Measurements from ENCODE around the gene PDXDC1.
A peak's percentile ranks its signal among the peaks of the same experiment; 100 is the strongest.
"Not testable (repeated sequence)": the region's sequence is repeated elsewhere in the genome, so short reads cannot be mapped to it uniquely, and the experiment has no call there.

The PDXDC1 gene

DNA sequence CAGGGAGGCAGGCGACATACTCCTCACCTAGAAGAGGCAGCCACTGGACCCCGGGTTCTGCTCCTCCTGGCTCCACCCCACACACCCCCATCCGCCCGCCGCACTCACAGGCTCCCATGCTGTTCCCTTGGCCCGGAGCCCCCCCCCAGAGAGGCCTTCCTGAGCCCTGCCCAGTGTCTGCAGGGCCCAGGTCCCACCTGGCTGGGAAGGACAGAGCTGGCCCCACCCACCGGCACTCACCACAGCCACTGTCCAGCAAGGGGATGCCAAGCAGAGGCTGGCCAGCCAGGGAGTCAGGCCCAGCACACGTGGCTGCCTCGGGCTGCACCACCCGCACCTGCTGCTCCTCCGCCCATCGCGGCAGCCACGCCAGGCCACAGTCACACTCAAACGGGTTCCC lies 162.7 kb downstream of the PDXDC1 start:
- DNase-seq, result not testable (repeated sequence)

- DNase-seq, result not testable (repeated sequence)
Measured at GRCh38 chr16:15140444-15141365, 165.9 kb downstream of the PDXDC1 start.

- DNase-seq, result no peak
Measured at GRCh38 chr16:15141586-15141985, 166.8 kb downstream of the PDXDC1 start.

- not testable (repeated sequence) for DNase-seq
Measured at GRCh38 chr16:15142107-15142890, 167.5 kb downstream of the PDXDC1 start.

DNA sequence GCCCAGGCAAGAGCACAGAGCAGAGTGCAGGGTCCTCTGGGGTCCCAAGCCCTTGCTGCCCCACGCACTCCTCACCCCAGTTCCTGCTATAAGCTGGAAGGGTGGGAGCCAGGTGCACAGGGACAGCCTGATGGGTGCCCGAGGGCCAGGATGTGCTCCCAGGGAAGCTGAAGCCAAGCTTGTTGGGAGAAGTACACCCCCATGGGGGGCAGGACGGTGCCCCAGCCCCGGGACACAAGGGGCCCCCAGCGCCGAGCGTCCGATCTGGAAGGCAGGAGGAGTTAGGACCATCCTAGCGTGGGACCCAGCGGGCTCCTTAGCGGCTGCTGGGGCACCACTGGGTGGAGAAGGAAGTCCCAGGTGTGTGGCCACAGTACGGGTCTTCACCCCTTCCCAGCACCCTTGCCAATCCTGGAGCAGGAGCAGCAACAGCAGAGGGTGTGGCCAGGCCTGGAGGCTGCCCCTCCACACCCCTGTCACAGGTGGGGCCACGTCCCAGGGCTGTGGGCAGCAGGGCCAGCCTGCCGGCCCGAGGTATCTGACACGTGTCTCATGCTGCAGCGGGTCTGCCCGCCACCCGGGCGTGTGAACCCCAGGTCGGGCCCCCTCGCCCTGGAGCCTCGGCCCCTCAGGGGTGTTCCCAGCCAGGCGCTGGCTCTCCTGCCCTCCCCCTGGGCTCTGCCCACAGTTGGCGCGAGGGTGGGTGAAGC lies 168.2 kb downstream of the PDXDC1 start:
- DNase-seq, result not testable (repeated sequence)

- not testable (repeated sequence) for DNase-seq
Measured at GRCh38 chr16:15143601-15144091, 168.8 kb downstream of the PDXDC1 start.

- not testable (repeated sequence) for DNase-seq
Measured at GRCh38 chr16:15144092-15144631, 169.3 kb downstream of the PDXDC1 start.

- DNase-seq, result not testable (repeated sequence)
Measured at GRCh38 chr16:15144781-15145417, 170.1 kb downstream of the PDXDC1 start.

- not testable (repeated sequence) for DNase-seq
Measured at GRCh38 chr16:15145418-15146263, 170.8 kb downstream of the PDXDC1 start.

GRCh38 chr16:15146264-15146662 lies 171.4 kb downstream of the PDXDC1 start:
- DNase-seq, result not testable (repeated sequence)

DNA sequence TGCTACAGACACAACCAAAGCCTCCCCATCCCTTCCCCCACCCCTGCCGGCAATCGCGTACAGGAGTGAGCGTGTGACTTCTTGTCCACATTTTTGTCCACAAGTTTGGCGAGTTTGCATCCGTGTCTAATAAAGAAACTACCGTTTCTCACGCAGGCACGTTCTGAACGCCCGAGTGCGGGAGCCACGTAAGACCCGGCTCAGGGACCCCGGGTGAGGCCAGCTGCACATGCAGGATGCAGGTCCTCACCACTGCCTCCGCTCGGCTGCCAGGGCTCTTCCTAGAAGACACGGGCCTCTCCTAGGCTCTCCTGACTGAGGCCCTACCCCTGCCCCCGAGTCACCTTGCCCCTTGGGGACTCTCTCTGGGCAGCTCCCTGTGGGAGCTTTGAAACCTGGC lies 174.0 kb downstream of the PDXDC1 start:
- not testable (repeated sequence) for DNase-seq

- not testable (repeated sequence) for DNase-seq
Measured at GRCh38 chr16:15149260-15149659, 174.4 kb downstream of the PDXDC1 start.

- DNase-seq, result peak; percentile 23
Measured at GRCh38 chr16:15154005-15154404, 179.2 kb downstream of the PDXDC1 start.

- DNase-seq, result peak; percentile 88
Measured at GRCh38 chr16:15154650-15155562, 180.1 kb downstream of the PDXDC1 start.

GRCh38 chr16:15157644-15158043 lies 182.8 kb downstream of the PDXDC1 start:
- DNase-seq, result not testable (repeated sequence)

DNA sequence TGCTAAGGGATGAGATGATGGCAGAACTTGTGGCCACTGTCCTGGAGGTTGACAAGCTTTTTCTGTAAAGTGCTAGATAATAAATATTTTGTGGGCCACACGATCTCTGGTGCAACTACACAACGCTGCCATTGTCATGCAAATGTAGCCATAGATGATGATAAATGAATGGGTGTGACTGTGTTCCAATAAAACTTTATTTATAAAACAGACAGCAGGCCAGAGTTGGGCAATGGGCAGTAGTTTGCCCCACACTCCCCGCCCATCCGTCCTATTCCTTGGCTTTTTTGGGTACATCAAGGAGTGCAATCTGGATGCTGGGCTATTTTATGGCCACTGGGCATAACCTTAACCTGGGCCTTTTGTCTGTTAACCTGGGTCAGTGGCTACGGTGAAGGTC lies 184.8 kb downstream of the PDXDC1 start:
- not testable (repeated sequence) for DNase-seq

DNA sequence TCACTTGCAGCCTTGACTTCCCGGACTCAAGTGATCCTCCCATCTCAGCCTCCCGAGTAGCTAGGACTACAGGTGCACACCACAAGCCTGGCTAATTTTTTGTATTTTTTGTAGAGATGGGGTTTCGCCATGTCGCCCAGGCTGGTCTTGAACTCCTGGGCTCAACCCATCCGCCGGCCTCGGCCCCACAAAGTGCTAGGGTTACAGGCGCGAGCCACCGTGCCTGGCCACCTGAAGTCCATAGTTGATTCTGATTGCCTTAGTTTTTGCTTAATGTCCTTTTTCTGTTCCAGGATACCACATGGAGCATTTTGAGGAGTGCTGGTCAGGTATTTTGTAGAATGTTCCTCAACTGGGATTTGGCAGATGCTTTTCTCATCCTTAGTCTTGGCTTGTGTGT lies 185.7 kb downstream of the PDXDC1 start:
- DNase-seq, result not testable (repeated sequence)

DNA sequence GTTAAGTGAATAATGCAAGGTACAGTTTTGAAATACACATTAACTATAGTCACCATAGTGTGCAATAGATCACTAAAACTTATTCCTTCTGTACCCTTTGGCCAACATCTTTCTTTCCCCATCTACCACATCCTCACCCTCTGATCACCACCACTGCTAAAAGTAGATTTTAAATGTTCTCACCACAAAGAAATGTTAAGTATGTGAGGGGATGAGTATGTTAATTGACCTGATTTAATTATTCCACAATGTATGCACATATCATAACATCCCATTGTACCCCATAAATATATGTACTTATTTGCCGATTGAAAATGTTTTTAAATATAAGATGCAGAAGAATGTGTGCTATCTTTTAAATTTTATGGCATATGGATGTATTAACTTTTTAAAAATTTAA lies 188.2 kb downstream of the PDXDC1 start:
- not testable (repeated sequence) for DNase-seq

DNA sequence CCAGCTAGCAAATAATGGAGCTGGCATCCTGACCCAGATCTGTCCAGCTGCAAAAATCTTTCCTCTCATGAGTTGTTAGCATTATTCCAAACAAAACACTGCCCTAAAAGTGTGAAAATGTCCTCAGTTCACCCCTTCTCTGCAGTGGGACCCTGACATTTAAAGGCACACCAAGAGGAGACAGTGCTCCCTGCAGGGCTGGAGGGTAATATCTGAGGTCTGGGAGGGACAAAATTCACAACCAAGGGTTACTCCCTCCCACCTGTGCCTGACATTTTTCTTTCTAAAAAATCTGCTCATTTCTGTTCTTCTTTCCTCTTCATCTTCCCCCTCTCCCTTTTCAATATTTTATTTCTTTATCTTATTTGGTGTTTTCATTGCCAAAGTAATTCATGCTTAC lies 191.4 kb downstream of the PDXDC1 start:
- not testable (repeated sequence) for DNase-seq

- DNase-seq, result not testable (repeated sequence)
Measured at GRCh38 chr16:15168303-15168702, 193.5 kb downstream of the PDXDC1 start.

Data from CD4-positive, alpha-beta T cell treated with Interleukin-6 for 4 hours (primary cell).